A549 (cell line): ENCODE data around the gene DNMT3A. TPM values are rescaled to one million over a fixed set of nuclear protein-coding genes. Genes with fewer than 3 reads are reported as not detected.

Experiments used
- ATAC-seq, 2 experiments: fragments of 200-7000 bp in 1 of 2; fragments of >200 bp in 1 of 2; cut with Nextera tagmentation in 1 of 2; cut with Tn5 transposase in 1 of 2; 3 replicates each; pipeline versions ENCODE4 v1.8.0 to v1.9.1; 2018 to 2020; ENCODE audit warnings: mild to moderate bottlenecking in 1 of 2, moderate library complexity in 1 of 2
- CTCF ChIA-PET: fragments of 300-600 bp; sonication (Branson Sonifier 250); formaldehyde crosslinking; extraction: SDS; loops from one replicate; lab custom pipeline; 2021; ENCODE audit warnings: antibody characterized with exemption, inconsistent platforms; lab: Yijun Ruan, JAX
- POLR2A ChIA-PET: fragments of 350-600 bp; formaldehyde crosslinking; extraction: SDS; loops from one replicate; lab custom pipeline; 2021; ENCODE audit warnings: antibody characterized with exemption, inconsistent platforms; lab: Yijun Ruan, JAX
- DNase-seq, 2 experiments: peaks; one replicate each; pipeline versions ENCODE4 v3.0.0 to v3.0.0-alpha.2; 2011 to 2016; ENCODE audit warnings: low read depth in 1 of 2, low spot score in 1 of 2
- FAIRE-seq: peaks from 2 replicates; lab custom pipeline; 2011; peaks lifted over from hg19 to GRCh38; lab: Jason Lieb, UNC
- H3K27ac ChIP-seq, 2 experiments: fragments of >200 bp; sonication (Bioruptor Twin); formaldehyde crosslinking; 3 replicates each; pipeline ENCODE4 v1.5.1; 2016 to 2017
- H3K4me1 ChIP-seq: fragments of >200 bp; sonication (Bioruptor Twin); formaldehyde crosslinking; 3 replicates; pipeline ENCODE4 v1.6.1; 2016
- H3K4me2 ChIP-seq: fragments of >200 bp; sonication (Bioruptor Twin); formaldehyde crosslinking; 3 replicates; pipeline ENCODE4 v1.6.1; 2016
- H3K4me3 ChIP-seq: fragments of >200 bp; sonication (Bioruptor Twin); formaldehyde crosslinking; 3 replicates; pipeline ENCODE4 v1.5.1; 2016
- H3K9me3 ChIP-seq: fragments of >200 bp; sonication (Bioruptor Twin); formaldehyde crosslinking; 3 replicates; pipeline ENCODE4 v1.6.1; 2016
- CEBPB ChIP-seq, 2 experiments: fragments of >200 bp in 1 of 2; sonication (Bioruptor Twin) in 1 of 2; formaldehyde crosslinking in 1 of 2; IDR thresholded peaks; 2 replicates each; pipeline ENCODE4 v1.6.1; 2012 to 2016
- CHD2 ChIP-seq: fragments of 150-350 bp; IDR thresholded peaks from 2 replicates; pipeline ENCODE4 v1.6.1; 2014; ENCODE audit warnings: low read length; ENCODE audit not compliant: partially characterized antibody
- EHF ChIP-seq: fragments of 250-450 bp; sonication (Bioruptor Pico); IDR thresholded peaks from 2 replicates; pipeline ENCODE4 v1.5.0; 2020; ENCODE audit warnings: mild to moderate bottlenecking
- ESRRA ChIP-seq: fragments of 150-350 bp; IDR thresholded peaks from 2 replicates; pipeline ENCODE4 v1.6.1; 2014; ENCODE audit warnings: mild to moderate bottlenecking, low read length, borderline replicate concordance
- FOSL2 ChIP-seq, 2 experiments: fragments of 450-650 bp in 1 of 2; fragments of >200 bp in 1 of 2; sonication (Bioruptor Twin) in 1 of 2; formaldehyde crosslinking; IDR thresholded peaks; 2 replicates each; pipeline versions ENCODE4 v1.5.0 to v1.6.1; 2016 to 2020; ENCODE audit warnings: mild to moderate bottlenecking in 1 of 2, moderate library complexity in 1 of 2
- FOXS1 ChIP-seq: fragments of 250-450 bp; sonication (Bioruptor Pico); IDR thresholded peaks from 2 replicates; pipeline ENCODE4 v1.5.0; 2020; ENCODE audit warnings: mild to moderate bottlenecking, moderate library complexity
- HDAC2 ChIP-seq: fragments of 200-600 bp; sonication (generic); IDR thresholded peaks from 2 replicates; pipeline ENCODE4 v1.6.1; 2016
- HOXB5 ChIP-seq: fragments of 250-450 bp; sonication (Bioruptor Pico); IDR thresholded peaks from 2 replicates; pipeline ENCODE4 v1.5.0; 2020; ENCODE audit warnings: mild to moderate bottlenecking, moderate library complexity
- JUN ChIP-seq, 2 experiments: fragments of >200 bp; sonication (Bioruptor Twin); formaldehyde crosslinking; IDR thresholded peaks; 2 replicates in 1 of 2; 3 replicates in 1 of 2; pipeline ENCODE4 v1.6.1; 2016 to 2017
- JUNB ChIP-seq: fragments of >200 bp; sonication (Bioruptor Twin); formaldehyde crosslinking; IDR thresholded peaks from 2 replicates; pipeline ENCODE4 v1.6.1; 2016
- KDM1A ChIP-seq: fragments of 200-600 bp; sonication (generic); IDR thresholded peaks from 2 replicates; pipeline ENCODE4 v1.6.1; 2016; ENCODE audit warnings: low read depth, mild to moderate bottlenecking
- KDM5A ChIP-seq: fragments of 200-600 bp; sonication (generic); IDR thresholded peaks from 2 replicates; pipeline ENCODE4 v1.6.1; 2016; ENCODE audit warnings: antibody characterized with exemption, mild to moderate bottlenecking
- MAZ ChIP-seq: fragments of 150-350 bp; IDR thresholded peaks from 2 replicates; pipeline ENCODE4 v1.6.1; 2014; ENCODE audit warnings: antibody characterized with exemption, low read depth, low read length, borderline replicate concordance
- NPAS2 ChIP-seq: fragments of 250-450 bp; sonication (Bioruptor Pico); IDR thresholded peaks from 2 replicates; pipeline ENCODE4 v1.8.0; 2022; ENCODE audit warnings: mild to moderate bottlenecking, moderate library complexity, borderline replicate concordance
- NR3C1 ChIP-seq: fragments of >200 bp; sonication (Bioruptor Twin); formaldehyde crosslinking; IDR thresholded peaks from 3 replicates; pipeline ENCODE4 v1.6.1; 2017
- POLR2A ChIP-seq: IDR thresholded peaks from 2 replicates; pipeline ENCODE4 v1.6.1; 2012; ENCODE audit warnings: mild to moderate bottlenecking, low read length
- POLR2AphosphoS2 ChIP-seq: conservative IDR thresholded peaks from 2 replicates; pipeline ENCODE4 v1.6.1; 2012; ENCODE audit warnings: low read length, improper control_type of control experiment, inconsistent platforms
- RFX5 ChIP-seq: fragments of 450-650 bp; IDR thresholded peaks from 2 replicates; pipeline ENCODE4 v1.7.1; 2014; ENCODE audit warnings: antibody characterized with exemption, mild to moderate bottlenecking, moderate library complexity
- SMC3 ChIP-seq: fragments of >200 bp; sonication (Bioruptor Twin); formaldehyde crosslinking; IDR thresholded peaks from 3 replicates; pipeline ENCODE4 v1.6.1; 2018; ENCODE audit warnings: inconsistent platforms
- SREBF2 ChIP-seq: fragments of 450-650 bp; IDR thresholded peaks from 2 replicates; pipeline ENCODE4 v1.6.1; 2014; ENCODE audit warnings: mild to moderate bottlenecking, moderate library complexity
- TP53 ChIP-seq: fragments of 250-450 bp; sonication (Bioruptor Pico); IDR thresholded peaks from 2 replicates; pipeline ENCODE4 v1.5.0; 2021; ENCODE audit warnings: mild to moderate bottlenecking, moderate library complexity
- USF2 ChIP-seq: fragments of 450-650 bp; IDR thresholded peaks from 2 replicates; pipeline ENCODE4 v1.6.1; 2014; ENCODE audit warnings: antibody characterized with exemption
- ZFP36 ChIP-seq: fragments of 450-650 bp; IDR thresholded peaks from 2 replicates; pipeline ENCODE4 v1.6.1; 2014; ENCODE audit warnings: borderline replicate concordance; ENCODE audit not compliant: partially characterized antibody
- WGBS: methylation state at CpG from one replicate; pipeline ENCODE4 v1.1.6; 2017; ENCODE audit errors: missing lambda C conversion rate; 5-methylcytosine and 5-hydroxymethylcytosine counted together
- polyA plus RNA-seq, 4 experiments: library from polyadenylated mRNA; depleted of rRNA in 3 of 4; stranded (reverse); fragments of >200 nt; fragmentation: RNase III in 1 of 4; extraction: RNeasy Plus Mini Kit Qiagen cat#74134 plus additional on column Dnase treatment in 1 of 4; gene quantifications; 2 replicates in 3 of 4; 3 replicates in 1 of 4; pipeline ENCODE4 v1.2.3, GENCODE V29; 2011 to 2017
- TF ChIP-seq, protein P1 (sequence below): fragments of 200-600 bp; sonication (generic); IDR thresholded peaks from 2 replicates; pipeline ENCODE4 v1.6.1; 2016; ENCODE audit warnings: antibody characterized with exemption, mild to moderate bottlenecking, moderate library complexity
- TF ChIP-seq, protein P2 (sequence below): fragments of >200 bp; sonication (Bioruptor Twin); formaldehyde crosslinking; IDR thresholded peaks from 3 replicates; pipeline ENCODE4 v1.6.1; 2016
- TF ChIP-seq, protein P3 (sequence below): fragments of >200 bp; sonication (Bioruptor Twin); formaldehyde crosslinking; IDR thresholded peaks from 3 replicates; pipeline ENCODE4 v1.5.1; 2016

DNMT3A gene
- polyA plus RNA-seq, 2 of the 4 experiments (the other 2 are of a cell fraction), result 4.4 to 11.9 TPM

- TF ChIP-seq, protein P1, sequence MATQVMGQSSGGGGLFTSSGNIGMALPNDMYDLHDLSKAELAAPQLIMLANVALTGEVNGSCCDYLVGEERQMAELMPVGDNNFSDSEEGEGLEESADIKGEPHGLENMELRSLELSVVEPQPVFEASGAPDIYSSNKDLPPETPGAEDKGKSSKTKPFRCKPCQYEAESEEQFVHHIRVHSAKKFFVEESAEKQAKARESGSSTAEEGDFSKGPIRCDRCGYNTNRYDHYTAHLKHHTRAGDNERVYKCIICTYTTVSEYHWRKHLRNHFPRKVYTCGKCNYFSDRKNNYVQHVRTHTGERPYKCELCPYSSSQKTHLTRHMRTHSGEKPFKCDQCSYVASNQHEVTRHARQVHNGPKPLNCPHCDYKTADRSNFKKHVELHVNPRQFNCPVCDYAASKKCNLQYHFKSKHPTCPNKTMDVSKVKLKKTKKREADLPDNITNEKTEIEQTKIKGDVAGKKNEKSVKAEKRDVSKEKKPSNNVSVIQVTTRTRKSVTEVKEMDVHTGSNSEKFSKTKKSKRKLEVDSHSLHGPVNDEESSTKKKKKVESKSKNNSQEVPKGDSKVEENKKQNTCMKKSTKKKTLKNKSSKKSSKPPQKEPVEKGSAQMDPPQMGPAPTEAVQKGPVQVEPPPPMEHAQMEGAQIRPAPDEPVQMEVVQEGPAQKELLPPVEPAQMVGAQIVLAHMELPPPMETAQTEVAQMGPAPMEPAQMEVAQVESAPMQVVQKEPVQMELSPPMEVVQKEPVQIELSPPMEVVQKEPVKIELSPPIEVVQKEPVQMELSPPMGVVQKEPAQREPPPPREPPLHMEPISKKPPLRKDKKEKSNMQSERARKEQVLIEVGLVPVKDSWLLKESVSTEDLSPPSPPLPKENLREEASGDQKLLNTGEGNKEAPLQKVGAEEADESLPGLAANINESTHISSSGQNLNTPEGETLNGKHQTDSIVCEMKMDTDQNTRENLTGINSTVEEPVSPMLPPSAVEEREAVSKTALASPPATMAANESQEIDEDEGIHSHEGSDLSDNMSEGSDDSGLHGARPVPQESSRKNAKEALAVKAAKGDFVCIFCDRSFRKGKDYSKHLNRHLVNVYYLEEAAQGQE, result no peak
- TF ChIP-seq EHF (CRISPR knock-in tag), result no peak
- no peak for TF ChIP-seq CEBPB (IDR thresholded peaks at IDR 0.05)
Observed at GRCh38 chr2:25328152-25329085, 13.3 kb downstream of the DNMT3A start (continued).

GRCh38 chr2:25326326-25327013, 15.3 kb downstream of the DNMT3A start:
- TF ChIP-seq HDAC2 (no peak), JUN (IDR thresholded peaks at IDR 0.05) (no peak), POLR2A (no peak), POLR2AphosphoS2 (no peak), ESRRA (no peak), JUNB (no peak), NPAS2 (CRISPR knock-in tag) (no peak), KDM5A (no peak), NR3C1 (no peak), SREBF2 (no peak)
- TF ChIP-seq, protein P2, sequence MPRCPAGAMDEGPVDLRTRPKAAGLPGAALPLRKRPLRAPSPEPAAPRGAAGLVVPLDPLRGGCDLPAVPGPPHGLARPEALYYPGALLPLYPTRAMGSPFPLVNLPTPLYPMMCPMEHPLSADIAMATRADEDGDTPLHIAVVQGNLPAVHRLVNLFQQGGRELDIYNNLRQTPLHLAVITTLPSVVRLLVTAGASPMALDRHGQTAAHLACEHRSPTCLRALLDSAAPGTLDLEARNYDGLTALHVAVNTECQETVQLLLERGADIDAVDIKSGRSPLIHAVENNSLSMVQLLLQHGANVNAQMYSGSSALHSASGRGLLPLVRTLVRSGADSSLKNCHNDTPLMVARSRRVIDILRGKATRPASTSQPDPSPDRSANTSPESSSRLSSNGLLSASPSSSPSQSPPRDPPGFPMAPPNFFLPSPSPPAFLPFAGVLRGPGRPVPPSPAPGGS, result no peak
- WGBS, result 91% methylated on average over 2 of the region's 5 CpGs
- ChIA-PET CTCF (interaction anchor here (0.6 to 3.1 kb wide), 6 partner anchors 16 to 327 kb away, joined by 3 to 15 read pairs (median 5); no protein-coding TSS in a partner anchor), POLR2A (no interaction called here)
- DNase-seq, result no peak
- Histone ChIP-seq H3K9me3 (peaks cover 16% of the 10 kb centered on the region; the same call in 2 of the 3 replicates), H3K4me3 (no peak overlapping the region), H3K4me1 (no peaks in the 10 kb centered on the region), H3K27ac (no peak overlapping the region), H3K4me2 (no peak overlapping the region)
- no peak for ATAC-seq
- FAIRE-seq, result no peak

GRCh38 chr2:25324905-25325592, 16.7 kb downstream of the DNMT3A start:
- Histone ChIP-seq H3K9me3 (peaks cover 16% of the 10 kb centered on the region; the same call in 2 of the 3 replicates), H3K4me1 (no peaks in the 10 kb centered on the region), H3K27ac (no peak overlapping the region), H3K4me3 (no peak overlapping the region), H3K4me2 (no peak overlapping the region)
- DNase-seq (no peak), FAIRE-seq (no peak), ATAC-seq (peak; percentile 10 to 28; a peak in 2 of 6 replicates)
- POLR2A ChIA-PET, result no interaction called here
- WGBS, result 85% methylated on average over 16 of the region's 16 CpGs
- CTCF ChIA-PET, result interaction anchor here (0.8 to 3.1 kb wide), 6 partner anchors 8 to 52 kb away, joined by 5 to 9 read pairs (median 7); partner anchors contain the start of gene DNMT3A
- TF ChIP-seq EHF (CRISPR knock-in tag) (no peak), TP53 (no peak), SMC3 (no peak), FOSL2 (IDR thresholded peaks at IDR 0.05) (no peak), FOSL2 (CRISPR knock-in tag; IDR thresholded peaks at IDR 0.05) (no peak), CEBPB (IDR thresholded peaks at IDR 0.05) (no peak), HOXB5 (CRISPR knock-in tag) (no peak), ZFP36 (no peak), USF2 (no peak), FOXS1 (CRISPR knock-in tag) (no peak), KDM1A (no peak), CHD2 (no peak), NPAS2 (CRISPR knock-in tag) (no peak), RFX5 (no peak), MAZ (no peak)
- TF ChIP-seq, protein P3, sequence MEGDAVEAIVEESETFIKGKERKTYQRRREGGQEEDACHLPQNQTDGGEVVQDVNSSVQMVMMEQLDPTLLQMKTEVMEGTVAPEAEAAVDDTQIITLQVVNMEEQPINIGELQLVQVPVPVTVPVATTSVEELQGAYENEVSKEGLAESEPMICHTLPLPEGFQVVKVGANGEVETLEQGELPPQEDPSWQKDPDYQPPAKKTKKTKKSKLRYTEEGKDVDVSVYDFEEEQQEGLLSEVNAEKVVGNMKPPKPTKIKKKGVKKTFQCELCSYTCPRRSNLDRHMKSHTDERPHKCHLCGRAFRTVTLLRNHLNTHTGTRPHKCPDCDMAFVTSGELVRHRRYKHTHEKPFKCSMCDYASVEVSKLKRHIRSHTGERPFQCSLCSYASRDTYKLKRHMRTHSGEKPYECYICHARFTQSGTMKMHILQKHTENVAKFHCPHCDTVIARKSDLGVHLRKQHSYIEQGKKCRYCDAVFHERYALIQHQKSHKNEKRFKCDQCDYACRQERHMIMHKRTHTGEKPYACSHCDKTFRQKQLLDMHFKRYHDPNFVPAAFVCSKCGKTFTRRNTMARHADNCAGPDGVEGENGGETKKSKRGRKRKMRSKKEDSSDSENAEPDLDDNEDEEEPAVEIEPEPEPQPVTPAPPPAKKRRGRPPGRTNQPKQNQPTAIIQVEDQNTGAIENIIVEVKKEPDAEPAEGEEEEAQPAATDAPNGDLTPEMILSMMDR, result no peak
